Sigmoid colon (tissue), 7 donors: ENCODE data around the gene SNTG2. TPM values are rescaled to one million over a fixed set of nuclear protein-coding genes. Genes with fewer than 3 reads are reported as not detected.
"Not testable (repeated sequence)": the region's sequence is repeated elsewhere in the genome, so short reads cannot be mapped to it uniquely, and the experiment has no call there.

Source experiments
- DNase-seq: peaks from one replicate; pipeline ENCODE4 v3.0.0-alpha.2; 2019
- H3K27ac ChIP-seq, 4 donors: fragments of 200-600 bp; sonication (generic); one replicate each; pipeline ENCODE4 v1.5.1; 2016 to 2019; ENCODE audit warnings: mild to moderate bottlenecking in 1 of 4
- H3K27me3 ChIP-seq, 3 donors: fragments of 200-600 bp; sonication (generic); one replicate each; pipeline ENCODE4 v1.5.1; 2019; ENCODE audit warnings: mild to moderate bottlenecking in 1 of 3
- H3K36me3 ChIP-seq, 4 donors: fragments of 200-600 bp; sonication (generic); one replicate each; pipeline ENCODE4 v1.5.1; 2016 to 2019
- H3K4me1 ChIP-seq, 4 donors: fragments of 200-600 bp; sonication (generic); one replicate each; pipeline ENCODE4 v1.5.1; 2017 to 2019
- H3K4me3 ChIP-seq, 4 donors: fragments of 200-600 bp; sonication (generic); one replicate each; pipeline ENCODE4 v1.5.1; 2017 to 2019; ENCODE audit warnings: mild to moderate bottlenecking in 2 of 4, moderate library complexity in 1 of 4
- H3K9me3 ChIP-seq, 4 donors: fragments of 200-600 bp in 3 of 4; sonication (generic) in 3 of 4; one replicate each; pipeline versions ENCODE4 v1.5.1 to v1.6.1; 2013 to 2019
- EP300 ChIP-seq, 4 donors: sonication (generic); formaldehyde crosslinking; IDR thresholded peaks; one replicate each; pipeline ENCODE4 v1.6.1; 2017; ENCODE audit warnings: antibody characterized with exemption in 4 of 4
- POLR2A ChIP-seq, 2 donors: fragments of 450-650 bp; IDR thresholded peaks; one replicate each; pipeline ENCODE4 v1.6.1; 2016; ENCODE audit warnings: antibody characterized with exemption in 2 of 2, mild to moderate bottlenecking in 2 of 2, moderate library complexity in 2 of 2
- POLR2AphosphoS5 ChIP-seq, 4 donors: sonication (generic); formaldehyde crosslinking; IDR thresholded peaks; one replicate each; pipeline ENCODE4 v1.6.1; 2017; ENCODE audit warnings: antibody characterized with exemption in 4 of 4
- WGBS, 2 donors: extraction: QIAGEN DNeasy Blood & Tissue Kit; methylation state at CpG; one replicate each; pipeline ENCODE4 v1.1.7; 2013; 5-methylcytosine and 5-hydroxymethylcytosine counted together
- intact Hi-C: fragments of 100-400 bp; cut with DNase I; formaldehyde crosslinking; loops from one replicate; pipeline ENCODE4 v1.15.1; 2023
- polyA plus RNA-seq, 3 donors: library from polyadenylated mRNA; stranded (reverse); fragments of 200-250 nt; gene quantifications; one replicate each; pipeline ENCODE4 v1.2.3, GENCODE V29; 2013
- total RNA-seq, 4 donors: library from RNA; depleted of rRNA; stranded (reverse); fragments of >200 nt; gene quantifications; one replicate each; pipeline ENCODE4 v1.1.0, GENCODE V29; 2016
- TF ChIP-seq, protein P1 (sequence below), 4 experiments: fragments of 450-650 bp in 3 of 4; fragments of 200-600 bp in 1 of 4; IDR thresholded peaks; one replicate each; pipeline ENCODE4 v1.5.1; 2016 to 2019; ENCODE audit warnings: antibody characterized with exemption in 4 of 4, mild to moderate bottlenecking in 3 of 4, moderate library complexity in 2 of 4
- donor health status: healthy with polysubstance abuse.
- donor health status: Bipolar disorder and iron deficiency.
- donor health status: healthy.

The SNTG2 gene
- total and polyA plus RNA-seq, 7 donors = 0.60 to 5.2 (median 1.9) TPM; not detected in 1

DNA sequence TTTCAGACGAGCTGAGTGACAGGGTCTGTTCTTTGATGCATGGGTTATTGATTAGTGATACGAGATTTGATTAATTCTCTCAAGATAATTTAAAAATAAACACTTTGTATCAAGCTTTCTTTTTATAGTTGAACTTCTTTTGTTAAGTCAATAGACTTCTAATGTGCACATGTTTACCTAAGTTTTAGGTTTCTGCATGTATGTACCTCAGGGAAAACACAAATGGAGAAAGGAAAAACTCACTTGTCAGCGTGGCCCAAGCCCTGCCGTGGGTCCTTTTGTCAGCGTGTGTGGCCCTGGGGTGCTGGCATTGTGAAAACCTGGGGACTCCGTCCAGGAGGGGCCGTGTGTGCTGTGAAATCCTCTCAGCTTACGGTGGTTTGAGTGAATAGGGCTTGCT is 153.7 kb downstream of the SNTG2 start:
- 65 to 78% methylated on average over 8 of the region's 8 CpGs for WGBS, 2 donors

GRCh38 chr2:1106344-1106743 is 155.7 kb downstream of the SNTG2 start:
- H3K36me3 ChIP-seq, H3K4me1 ChIP-seq, H3K27ac ChIP-seq, DNase-seq, intact Hi-C loops, H3K9me3 ChIP-seq, H3K4me3 ChIP-seq, H3K27me3 ChIP-seq: not testable (repeated sequence)
- WGBS, 2 donors = 88 to 94% methylated on average over 12 to 13 of the region's 14 CpGs

More for the DNA sequence above, 153.7 kb downstream of the SNTG2 start:
- H3K36me3 ChIP-seq = no peaks in the 10 kb centered on the region
- no peak overlapping the region for H3K4me3 ChIP-seq
- no peaks in the 10 kb centered on the region for H3K4me1 ChIP-seq
- no peaks in the 10 kb centered on the region for H3K9me3 ChIP-seq
- intact Hi-C loops = no loop called here
- no peak for DNase-seq
- H3K27ac ChIP-seq = no peak overlapping the region
- no peak for TF ChIP-seq POLR2AphosphoS5 (IDR thresholded peaks at IDR 0.05)
- TF ChIP-seq POLR2A (IDR thresholded peaks at IDR 0.05) = no peak
- no peak for TF ChIP-seq EP300 (IDR thresholded peaks at IDR 0.05)
- TF ChIP-seq, protein P1, sequence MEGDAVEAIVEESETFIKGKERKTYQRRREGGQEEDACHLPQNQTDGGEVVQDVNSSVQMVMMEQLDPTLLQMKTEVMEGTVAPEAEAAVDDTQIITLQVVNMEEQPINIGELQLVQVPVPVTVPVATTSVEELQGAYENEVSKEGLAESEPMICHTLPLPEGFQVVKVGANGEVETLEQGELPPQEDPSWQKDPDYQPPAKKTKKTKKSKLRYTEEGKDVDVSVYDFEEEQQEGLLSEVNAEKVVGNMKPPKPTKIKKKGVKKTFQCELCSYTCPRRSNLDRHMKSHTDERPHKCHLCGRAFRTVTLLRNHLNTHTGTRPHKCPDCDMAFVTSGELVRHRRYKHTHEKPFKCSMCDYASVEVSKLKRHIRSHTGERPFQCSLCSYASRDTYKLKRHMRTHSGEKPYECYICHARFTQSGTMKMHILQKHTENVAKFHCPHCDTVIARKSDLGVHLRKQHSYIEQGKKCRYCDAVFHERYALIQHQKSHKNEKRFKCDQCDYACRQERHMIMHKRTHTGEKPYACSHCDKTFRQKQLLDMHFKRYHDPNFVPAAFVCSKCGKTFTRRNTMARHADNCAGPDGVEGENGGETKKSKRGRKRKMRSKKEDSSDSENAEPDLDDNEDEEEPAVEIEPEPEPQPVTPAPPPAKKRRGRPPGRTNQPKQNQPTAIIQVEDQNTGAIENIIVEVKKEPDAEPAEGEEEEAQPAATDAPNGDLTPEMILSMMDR (IDR thresholded peaks at IDR 0.05) = no peak
- H3K27me3 ChIP-seq = no peaks in the 10 kb centered on the region

- Histone ChIP-seq H3K27me3 (no peaks in the 10 kb centered on the region), H3K27ac (no peak overlapping the region), H3K4me1 (no peaks in the 10 kb centered on the region), H3K4me3 (no peak overlapping the region), H3K9me3 (no peaks in the 10 kb centered on the region), H3K36me3 (no peaks in the 10 kb centered on the region)
- intact Hi-C loops = no loop called here
- TF ChIP-seq POLR2AphosphoS5 (IDR thresholded peaks at IDR 0.05) = no peak
- TF ChIP-seq EP300 (IDR thresholded peaks at IDR 0.05) = no peak
- TF ChIP-seq, protein P1 (IDR thresholded peaks at IDR 0.05) = no peak
- TF ChIP-seq POLR2A (IDR thresholded peaks at IDR 0.05) = no peak
- WGBS, 2 donors = 82 to 90% methylated on average over 12 of the region's 12 CpGs
- no peak for DNase-seq
Measured at GRCh38 chr2:1115843-1116539, 165.3 kb downstream of the SNTG2 start.

DNA sequence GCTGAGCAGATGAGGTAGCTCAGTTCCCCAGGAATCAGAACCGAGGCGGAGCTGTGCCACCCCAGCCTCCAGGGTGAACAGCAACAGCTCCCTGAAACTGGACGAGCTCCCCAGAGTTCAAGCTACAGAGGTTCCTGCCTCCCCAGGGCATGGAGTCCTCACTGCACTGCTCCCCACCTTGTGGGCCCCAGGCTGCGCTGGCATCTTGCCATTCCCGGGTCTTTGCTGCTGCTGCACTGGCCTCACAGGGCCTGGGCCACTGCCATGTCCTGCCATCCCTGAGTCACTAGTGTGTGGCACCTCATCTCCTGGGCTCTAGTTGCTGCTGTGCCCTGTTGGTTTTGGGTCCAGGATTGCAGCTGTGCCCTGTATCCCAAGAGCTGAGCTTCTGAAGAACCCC is 166.9 kb downstream of the SNTG2 start:
- DNase-seq = no peak
- H3K36me3 ChIP-seq = no peaks in the 10 kb centered on the region
- no peak overlapping the region for H3K4me3 ChIP-seq
- no peaks in the 10 kb centered on the region for H3K9me3 ChIP-seq
- no peaks in the 10 kb centered on the region for H3K27me3 ChIP-seq
- 87 to 95% methylated on average over 5 of the region's 5 CpGs for WGBS, 2 donors
- no peaks in the 10 kb centered on the region for H3K4me1 ChIP-seq
- intact Hi-C loops = no loop called here
- H3K27ac ChIP-seq = no peak overlapping the region
- TF ChIP-seq POLR2AphosphoS5 (IDR thresholded peaks at IDR 0.05) = no peak

GRCh38 chr2:1125217-1125616 is 174.6 kb downstream of the SNTG2 start:
- TF ChIP-seq EP300 (IDR thresholded peaks at IDR 0.05) (no peak), POLR2A (IDR thresholded peaks at IDR 0.05) (no peak), POLR2AphosphoS5 (IDR thresholded peaks at IDR 0.05) (no peak)
- TF ChIP-seq, protein P1 (IDR thresholded peaks at IDR 0.05) = no peak
- WGBS, 2 donors = 67 to 72% methylated on average over 1 of the region's 1 CpG
- intact Hi-C loops = no loop called here

More at GRCh38 chr2:1125217-1125616, 174.6 kb downstream of the SNTG2 start:
- Histone ChIP-seq H3K27ac (no peak overlapping the region), H3K9me3 (no peaks in the 10 kb centered on the region), H3K36me3 (no peaks in the 10 kb centered on the region), H3K27me3 (no peaks in the 10 kb centered on the region), H3K4me1 (no peaks in the 10 kb centered on the region), H3K4me3 (no peak overlapping the region)
- no peak for DNase-seq
